GM18511 (cell line): ENCODE results near the gene RABGGTA.

Experiments
- ATAC-seq: cut with Tn5 transposase; IDR thresholded peaks from one replicate; pipeline ENCODE4 v1.9.1; 2021; ENCODE audit warnings: mild to moderate bottlenecking, moderate library complexity; ENCODE audit not compliant: unreplicated experiment

RABGGTA gene

DNA sequence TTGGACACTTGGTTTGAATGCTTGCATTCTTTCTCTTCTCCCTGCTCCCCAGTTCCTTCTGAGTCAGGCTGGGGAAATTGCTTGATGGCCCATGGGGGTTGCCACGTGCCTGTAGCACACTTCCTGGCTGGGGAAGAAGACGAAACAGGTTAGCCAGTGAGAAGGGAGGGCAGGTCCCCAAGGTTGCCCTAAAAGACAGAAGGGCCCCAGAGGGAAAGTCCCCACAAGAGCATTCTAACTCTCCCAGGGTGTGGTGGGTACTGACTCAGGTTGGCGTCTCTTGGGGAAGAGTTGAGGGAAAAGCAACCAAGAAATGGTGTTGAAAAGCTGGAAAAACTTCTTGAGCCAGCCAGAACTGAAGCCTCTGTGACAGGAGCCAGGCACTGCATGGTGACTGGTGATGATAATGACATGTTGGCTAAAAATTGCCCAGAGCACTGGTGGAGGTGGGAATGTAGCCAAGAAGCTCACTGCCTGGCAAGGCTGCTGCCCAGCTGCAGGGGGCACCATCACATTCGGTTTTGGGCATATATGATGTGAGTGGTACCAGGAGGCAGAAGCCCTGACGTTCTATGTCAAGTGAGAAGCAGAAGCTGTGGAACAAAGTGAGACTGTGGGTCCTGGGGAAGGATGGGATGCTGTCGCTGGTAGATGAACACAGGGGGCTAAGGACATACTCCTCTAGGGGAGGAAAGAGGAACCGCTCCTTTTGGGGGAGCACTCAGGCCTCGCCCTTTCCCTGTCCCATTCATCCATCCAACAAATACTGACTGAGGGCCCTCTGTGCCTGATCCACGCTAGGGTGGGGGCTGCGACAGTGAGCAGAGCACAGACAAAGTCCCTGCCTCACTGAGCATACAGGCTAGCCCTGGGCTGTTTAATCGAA lies 8.1 kb upstream of the RABGGTA start:
- ATAC-seq: peak; percentile 85

DNA sequence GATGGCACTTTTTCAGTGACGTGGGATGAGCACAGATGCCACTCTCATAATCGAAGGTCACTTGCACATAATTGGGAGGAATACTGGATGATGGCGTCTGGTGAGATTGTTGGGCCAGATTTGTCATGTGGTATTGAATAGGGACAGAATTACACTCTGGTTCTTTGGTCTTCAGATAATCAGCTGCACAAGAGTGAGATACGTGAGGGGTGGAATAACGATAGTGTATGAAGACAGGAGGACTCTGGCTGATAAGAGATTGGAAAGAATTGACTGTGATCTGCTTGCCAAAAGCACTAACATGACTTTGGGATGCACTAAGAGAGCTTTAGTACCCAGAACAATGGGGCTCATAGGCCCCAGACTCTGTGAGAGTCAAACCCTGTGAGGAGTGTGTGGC lies 7.0 kb upstream of the RABGGTA start:
- no peak for ATAC-seq

DNA sequence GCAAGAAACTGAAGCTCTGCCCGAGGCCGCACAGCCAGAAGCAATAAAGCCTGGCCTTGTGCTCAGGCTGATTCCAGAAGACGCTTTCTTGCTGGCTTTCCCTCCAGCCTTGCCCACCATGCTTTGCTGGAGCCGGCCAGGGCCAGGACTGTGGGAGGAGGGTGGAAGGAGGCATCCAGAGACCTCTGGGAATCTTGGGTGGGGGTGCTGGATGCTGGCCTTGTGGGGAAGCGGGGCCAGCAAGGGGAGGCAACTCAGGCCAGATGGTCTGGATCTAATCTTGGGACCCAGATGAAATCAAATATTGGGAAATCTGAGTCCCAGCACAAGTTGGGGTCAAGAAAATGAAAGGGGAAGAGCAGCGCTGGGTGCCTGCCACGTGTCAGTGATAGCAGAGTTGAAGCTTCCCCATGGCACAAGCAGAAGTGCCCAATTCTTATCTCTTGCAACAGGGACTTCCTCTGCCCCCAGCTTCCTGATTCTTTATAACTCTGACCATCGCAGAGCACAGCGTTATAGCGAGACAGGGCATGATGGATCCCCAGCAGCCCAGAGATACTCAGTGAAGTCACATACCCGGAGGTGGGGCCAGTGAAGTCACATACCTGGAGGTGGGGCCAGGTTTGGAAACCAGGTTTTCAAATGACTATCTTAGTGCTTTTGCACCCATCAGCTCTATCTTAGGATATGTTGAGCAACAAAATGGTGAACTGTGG lies 6.4 kb upstream of the RABGGTA start:
- no peak for ATAC-seq

DNA sequence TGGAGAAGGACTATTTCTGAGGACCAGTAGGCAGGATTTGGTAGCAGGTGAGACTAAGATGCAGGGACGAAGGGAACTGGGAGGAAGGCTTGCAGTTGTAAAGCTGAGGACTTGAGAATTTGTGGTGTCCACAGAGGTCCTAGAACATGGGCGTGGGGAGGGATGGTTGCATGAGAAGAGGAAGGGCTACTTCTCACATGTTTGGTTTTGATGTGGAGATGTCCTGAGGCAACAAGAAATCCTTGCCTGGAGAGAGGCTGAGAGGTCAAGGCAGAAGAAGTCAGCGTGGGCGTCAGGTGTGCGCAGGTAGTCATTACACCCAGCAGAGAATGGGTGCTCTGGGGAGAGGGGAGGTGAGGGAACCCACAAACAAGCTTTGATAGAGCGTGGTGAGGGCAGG lies 5.7 kb upstream of the RABGGTA start:
- ATAC-seq: no peak

DNA sequence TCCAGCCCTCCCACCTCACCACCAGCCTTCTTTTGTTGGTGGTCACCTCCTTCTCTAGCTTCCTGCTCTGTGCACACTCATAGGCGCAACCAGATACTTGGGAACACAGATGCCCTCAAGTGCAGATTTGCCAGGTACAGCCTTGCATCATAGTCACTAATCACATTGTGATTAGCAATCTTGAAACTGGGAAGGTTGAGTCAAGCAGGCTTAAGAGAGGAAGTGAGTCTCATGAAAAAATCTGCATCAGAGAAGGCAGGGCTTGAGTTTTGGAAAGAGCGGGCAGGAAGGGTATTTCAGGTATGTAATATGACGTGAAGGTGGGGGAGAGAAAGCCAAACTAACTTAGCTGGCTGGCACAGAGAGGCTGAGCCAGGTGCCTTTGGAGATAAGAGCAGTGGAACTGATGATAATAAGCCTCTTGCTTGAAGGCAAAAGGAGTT lies 2.7 kb upstream of the RABGGTA start:
- peak; percentile 52 for ATAC-seq

DNA sequence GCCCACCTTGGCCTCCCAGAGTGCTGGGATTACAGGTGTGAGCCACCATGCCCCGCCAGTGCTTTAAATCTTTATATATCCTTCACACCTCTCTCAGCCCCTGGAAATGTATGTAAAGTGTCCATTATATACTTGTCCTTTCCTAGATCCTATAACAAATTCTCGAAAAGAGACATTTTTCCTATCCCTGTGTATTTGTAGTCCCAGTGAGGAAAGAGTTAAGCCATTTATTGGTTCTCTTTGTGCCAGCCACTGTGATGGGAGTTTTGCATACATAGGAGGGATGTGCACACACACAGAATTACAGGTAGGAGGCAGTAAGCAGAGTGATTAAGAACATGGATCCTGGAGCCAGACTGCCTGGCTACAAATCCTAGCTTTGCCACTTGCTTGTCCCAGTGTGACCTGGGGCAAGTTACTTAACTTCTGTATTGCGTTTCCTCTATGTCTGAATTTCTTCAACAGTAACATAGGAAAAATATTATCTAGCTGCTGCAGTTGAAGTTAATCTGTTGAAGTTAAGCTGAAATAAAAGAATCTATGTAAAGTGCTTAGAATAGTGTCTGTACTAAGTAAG lies 2.1 kb upstream of the RABGGTA start:
- ATAC-seq: no peak

DNA sequence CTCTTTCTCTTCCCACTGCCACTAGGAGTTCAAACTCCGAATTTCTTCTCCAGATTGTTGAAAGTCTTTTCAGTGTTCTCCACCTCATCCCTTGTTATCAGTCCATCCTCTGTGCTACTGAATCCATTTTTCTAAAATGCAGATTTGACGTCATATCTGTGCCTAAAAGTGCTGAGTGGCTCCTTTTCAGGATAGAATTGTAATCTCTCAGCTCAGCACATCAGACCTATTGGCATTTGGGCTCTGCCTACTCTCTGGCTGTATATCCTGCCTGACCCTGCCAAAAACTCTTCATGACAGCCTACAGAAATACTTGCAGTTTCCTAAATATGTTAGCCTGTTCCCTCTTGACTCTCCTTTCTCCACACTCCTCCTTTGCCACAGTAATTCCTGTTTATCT lies 1.1 kb upstream of the RABGGTA start:
- no peak for ATAC-seq

DNA sequence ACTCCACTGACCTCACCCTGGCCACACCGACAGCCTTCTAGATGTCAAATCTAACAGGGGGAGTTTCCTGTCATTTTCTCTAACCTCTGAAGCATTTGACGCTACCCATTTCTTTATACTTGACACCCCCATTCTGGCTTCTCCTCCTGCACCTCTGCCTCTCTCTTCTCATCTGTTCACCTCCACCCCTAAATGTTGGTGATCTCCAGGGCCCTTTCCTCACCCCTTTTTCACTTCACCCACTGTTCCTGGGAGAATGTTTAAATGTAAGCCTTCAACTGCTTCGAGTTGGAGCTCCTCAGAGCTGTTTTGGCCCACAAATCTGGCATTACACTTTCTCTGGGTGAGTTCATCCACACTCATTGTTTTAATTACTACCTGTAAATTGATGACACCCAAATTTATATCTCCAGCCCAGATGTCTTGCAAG lies 452 bp upstream of the RABGGTA start:
- ATAC-seq: no peak

DNA sequence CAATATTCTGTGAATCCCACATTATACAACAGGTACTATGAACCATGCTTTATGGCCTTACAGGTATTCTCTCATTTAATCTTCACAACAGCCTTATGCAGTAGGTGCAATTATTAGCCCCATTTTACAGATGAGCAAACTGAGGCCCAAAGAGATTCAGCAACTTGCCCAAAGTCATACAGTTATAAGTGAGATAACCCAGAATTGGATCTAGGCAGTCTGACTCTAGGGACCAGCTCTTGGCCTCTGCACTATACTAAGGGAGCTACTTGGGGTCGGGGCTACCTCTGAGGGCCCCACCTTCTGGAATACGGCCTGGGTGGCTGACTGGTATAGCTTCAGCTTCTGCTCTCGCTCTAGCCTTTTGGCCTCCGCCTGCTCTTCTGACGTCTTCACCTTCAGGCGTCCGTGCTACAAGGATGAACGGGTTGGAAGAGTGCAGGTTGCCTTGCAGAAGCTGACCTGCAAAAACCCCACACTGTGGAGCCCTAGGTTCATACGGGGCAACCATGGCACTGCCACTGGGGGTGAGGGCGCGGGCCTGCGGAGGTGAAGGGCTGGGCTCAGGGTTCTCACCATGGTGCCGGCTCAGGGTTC lies 762 bp downstream of the RABGGTA start:
- peak; percentile 3 for ATAC-seq

DNA sequence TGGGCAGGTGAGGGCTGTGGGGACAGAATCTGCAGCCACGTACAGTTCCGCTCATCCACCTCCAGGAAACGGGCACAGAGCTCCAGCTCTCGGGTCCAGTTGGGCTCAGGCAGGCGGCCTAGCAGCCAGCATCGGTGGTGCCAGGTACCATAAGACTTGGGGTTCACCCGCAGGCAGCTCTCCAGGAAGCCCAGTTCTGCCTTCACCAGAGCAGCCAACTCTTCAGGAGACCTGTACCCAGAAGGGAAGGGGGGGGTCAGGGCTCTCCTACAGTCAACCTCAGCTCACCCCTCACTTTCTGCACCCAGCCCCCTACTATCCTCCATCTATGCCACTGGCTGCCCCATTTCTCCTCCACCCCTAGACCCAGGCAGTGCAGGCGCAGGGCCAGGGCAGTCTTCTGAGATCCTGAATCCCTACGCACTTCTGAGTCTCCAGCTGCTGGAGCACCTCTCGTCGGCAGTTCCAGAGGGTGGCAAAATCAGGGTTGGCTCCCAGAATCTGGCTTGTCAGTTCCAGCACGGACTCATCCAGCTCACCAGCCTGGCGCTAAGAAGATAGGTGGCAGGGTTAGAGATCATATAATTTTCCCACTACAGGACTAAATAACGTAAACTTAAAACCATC lies 1.4 kb downstream of the RABGGTA start:
- no peak for ATAC-seq

DNA sequence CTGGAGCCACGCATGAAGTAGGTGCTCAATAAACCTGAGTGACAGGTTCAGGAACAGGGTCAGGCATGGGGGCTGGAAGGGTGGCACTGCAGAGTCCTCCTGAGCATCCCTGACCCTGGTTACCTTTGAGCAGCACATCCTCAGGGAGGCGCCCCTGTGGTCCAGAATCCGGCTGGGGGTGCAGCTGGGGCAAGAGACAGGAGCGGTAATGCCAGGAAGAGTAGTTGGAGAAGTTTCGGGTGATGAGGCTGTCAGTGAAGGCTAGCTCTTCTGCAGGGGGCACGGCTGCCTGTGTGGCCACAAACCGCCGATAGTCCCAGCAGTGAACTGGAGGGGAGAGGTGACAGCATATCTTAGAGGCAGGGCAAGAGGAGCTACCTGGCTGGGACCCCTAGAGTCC lies 2.0 kb downstream of the RABGGTA start:
- ATAC-seq: no peak

DNA sequence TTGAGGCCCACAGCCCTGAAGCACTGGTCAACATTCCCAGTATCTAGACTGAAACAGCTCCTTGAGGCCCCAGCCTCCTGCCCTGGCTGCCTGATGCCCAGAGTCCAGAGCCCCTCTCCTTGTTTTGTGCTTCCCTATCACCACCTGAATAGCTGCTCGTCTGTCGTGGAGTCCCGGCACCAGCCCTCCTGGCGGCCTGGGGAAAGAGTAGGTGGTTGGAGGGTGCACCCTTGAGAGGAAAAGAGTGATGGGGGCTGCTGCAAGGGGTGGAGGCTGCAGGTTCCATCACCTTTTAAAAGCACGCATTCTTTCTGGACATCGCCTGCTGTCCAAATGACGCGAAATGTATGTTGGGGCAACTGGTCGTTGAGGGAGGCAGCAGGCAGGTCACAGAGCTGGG lies 3.2 kb downstream of the RABGGTA start:
- ATAC-seq: no peak

DNA sequence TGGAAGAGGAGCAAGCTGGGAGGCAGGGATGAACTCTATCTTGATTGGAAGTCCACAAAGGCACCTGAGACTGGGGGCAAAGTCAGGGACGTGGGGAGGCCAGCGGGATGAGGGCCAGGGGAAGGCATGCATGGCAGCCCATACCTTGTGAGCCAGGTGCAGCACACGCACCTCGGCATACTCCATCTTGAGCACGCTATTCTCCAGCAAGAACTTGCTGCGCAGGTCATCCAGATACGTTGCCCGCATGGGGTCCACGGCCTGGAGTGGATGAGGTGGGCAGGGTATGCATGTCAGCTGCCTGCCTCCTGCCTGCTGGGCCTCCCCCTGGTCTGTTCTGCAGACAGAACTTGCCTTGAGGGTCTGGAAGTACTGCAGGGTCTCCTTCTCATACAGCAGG lies 3.9 kb downstream of the RABGGTA start:
- ATAC-seq: no peak

DNA sequence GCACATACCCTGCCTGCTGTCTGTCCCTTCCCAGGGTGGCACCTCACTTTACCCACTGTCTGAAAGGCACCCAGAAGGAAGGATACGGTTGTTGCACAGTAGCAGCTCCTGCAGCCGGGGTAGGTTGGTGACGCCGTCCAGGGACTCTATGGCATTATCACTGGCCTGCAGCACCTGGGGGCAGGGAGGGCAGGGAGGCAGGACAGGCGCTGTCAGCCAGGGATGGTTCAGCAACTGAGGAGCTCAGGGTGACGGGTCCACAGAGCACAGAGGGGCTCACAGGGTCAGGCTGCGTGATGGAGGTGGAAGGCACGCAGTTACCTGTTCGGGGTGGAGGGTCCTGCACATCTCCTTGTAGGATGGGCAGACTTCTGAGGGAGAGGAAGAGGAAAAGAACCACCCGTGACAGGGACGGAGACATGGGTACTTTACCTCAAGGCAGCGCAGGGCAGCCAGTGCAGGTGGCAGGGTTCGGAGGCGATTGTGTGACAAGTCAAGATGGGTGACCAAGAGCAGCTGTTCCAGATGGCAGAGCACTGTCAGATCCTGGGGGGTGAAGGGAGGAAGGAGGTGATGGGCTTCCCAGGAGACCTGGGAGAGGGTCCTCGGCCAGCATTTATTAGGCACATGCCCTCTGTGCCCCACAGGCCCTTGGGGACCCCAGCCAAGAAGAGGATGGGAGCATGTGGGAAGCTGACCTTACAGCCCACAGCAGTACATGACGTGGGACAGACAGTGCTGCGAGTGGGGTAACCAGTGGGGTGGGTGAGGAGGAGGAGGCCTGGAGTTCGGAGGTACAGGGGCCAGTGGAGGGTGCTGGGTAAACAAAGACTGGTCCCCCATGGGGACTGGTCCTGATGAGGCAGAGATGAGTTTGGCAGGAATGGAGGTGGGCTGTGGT lies 4.8 kb downstream of the RABGGTA start:
- no peak for ATAC-seq

DNA sequence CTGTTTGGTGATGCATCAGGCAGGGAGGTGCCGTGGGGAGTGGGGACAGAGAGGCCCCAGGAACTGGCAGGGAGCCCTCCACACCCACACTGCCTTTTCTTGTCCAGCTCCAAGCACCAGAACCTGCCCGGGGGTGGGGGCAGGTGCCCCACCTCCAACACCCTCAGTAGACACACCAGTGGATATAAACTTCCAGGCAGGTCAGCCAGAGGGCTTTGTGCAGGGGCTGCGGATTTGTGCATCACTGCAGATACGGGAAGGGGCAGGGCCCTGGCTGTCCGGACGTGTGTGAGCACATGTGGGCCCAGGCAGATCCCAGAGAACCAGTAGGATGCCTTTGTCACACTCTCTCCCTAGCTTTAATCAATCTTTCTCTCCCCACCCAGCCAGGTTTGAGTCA lies 7.1 kb downstream of the RABGGTA start:
- no peak for ATAC-seq

DNA sequence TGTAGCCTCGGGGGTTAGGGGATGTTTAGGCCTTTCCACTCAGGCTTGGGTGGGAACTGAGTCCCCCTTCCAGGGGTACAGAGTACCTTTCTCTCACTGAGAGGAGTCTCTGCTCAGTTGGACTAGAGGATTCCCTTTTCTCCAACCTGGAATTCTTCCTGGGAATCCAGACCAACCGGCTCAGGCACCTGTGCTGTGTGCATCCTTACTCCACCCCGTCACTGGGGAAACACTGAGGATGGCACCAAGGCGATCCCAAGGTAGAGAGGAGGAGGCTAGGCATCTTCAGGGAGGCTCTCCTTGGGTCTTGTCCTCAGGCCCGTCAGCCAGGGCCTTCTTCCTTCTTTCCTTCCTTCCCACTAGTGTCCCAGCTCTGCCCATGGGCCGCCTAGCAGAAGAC lies 7.5 kb downstream of the RABGGTA start:
- ATAC-seq: no peak

DNA sequence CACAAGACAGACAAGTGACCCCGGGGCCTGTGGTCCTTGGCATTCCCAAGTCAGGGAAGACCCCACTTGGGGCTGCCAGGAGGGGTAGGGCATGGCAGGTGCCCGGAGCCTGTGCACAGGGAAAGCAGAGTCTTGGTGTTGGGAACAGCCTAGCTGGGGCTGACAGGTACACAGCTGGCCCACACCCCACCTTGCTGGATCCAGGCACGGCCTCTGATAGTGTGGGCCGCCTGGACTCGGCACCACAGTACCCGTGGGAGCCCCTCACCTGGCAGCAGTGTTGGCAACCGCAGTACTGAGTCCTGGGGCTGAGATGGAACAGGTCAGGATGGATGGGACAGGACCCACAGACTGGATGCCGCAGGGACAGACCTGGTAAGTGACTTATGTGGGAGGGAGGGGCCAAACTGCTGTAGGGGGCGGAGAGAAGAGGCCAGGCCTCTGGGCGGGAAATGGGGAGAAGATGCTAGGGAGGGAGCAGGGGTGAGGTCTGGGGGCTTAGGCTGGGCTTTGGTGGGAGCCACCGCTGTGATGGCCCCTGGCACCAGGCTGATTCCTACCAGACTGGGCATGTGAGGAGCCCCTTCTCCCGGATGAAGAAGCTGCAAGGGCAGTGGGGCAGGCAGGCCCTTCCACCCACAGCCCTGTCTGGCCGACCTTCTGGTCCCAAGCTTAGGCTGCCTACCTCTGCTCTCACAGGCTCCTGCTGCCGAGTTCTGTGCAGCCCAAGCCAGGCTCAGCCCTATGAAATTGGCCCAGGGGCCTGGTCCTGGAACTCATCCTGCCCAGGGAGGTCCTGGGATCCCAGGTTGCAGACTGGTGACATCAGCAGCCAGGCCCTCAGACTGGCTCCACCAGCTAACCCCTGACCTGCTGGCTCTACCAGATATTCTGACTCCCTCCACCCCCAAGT lies 8.3 kb downstream of the RABGGTA start, which contains the start of gene TGM1:
TGM1 (minus strand) TSS at position 357 of the 913 bp plus-strand sequence. CDS start 825 bp downstream, outside the sequence.
- ATAC-seq: no peak

DNA sequence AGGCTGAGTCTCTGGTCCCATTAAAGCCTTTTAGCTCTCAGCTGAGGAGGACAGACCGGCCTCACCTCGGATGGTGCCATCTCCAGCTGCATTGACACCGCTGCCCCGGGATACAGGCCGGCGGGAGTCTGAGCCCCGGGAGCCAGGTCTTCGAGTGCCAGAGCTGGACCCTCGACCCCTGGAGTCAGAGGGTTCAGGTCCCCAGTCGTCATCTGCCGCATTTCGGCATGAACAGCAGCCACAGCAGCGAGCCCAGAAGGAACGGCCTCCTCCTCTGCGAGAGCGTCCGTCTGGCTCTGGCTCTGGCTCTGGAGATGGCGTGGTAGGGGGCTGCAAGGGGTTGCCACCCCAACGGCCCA lies 9.4 kb downstream of the RABGGTA start:
- no peak for ATAC-seq
